ACHN (cell line): ENCODE measurements around the gene EDEM3.

ENCODE experiments used
- DNase-seq: peaks from one replicate; pipeline ENCODE4 v3.0.0-alpha.2; 2015
- in situ Hi-C: cut with HindIII; loops from 2 replicates; pipeline ENCODE4 v1.10.0; 2017; ENCODE audit warnings: low sequenced_read_pairs, low pct_ligation_motif_present, low pct_unique_long_range_greater_than_20kb

Gene EDEM3

GRCh38 chr1:184747089-184747955 is 7.3 kb downstream of the EDEM3 start:
- DNase-seq: no peak
- in situ Hi-C loops: no loop called here

- DNase-seq: no peak
- in situ Hi-C loops: no loop called here
These were observed 8.6 kb downstream of the EDEM3 start for GRCh38 chr1:184745929-184746638.

- in situ Hi-C loops: no loop called here
- DNase-seq: no peak
These were observed 9.5 kb downstream of the EDEM3 start for GRCh38 chr1:184745110-184745509.

- DNase-seq: no peak
- in situ Hi-C loops: no loop called here
These were observed 11.4 kb downstream of the EDEM3 start for GRCh38 chr1:184743062-184743756.

- in situ Hi-C loops: no loop called here
- DNase-seq: no peak
These were observed 14.3 kb downstream of the EDEM3 start for GRCh38 chr1:184740344-184740743.

- in situ Hi-C loops: no loop called here
- DNase-seq: no peak
These were observed 14.9 kb downstream of the EDEM3 start for GRCh38 chr1:184739796-184740195.

GRCh38 chr1:184739070-184739469 is 15.6 kb downstream of the EDEM3 start:
- in situ Hi-C loops: no loop called here
- DNase-seq: no peak

GRCh38 chr1:184734980-184735379 is 19.7 kb downstream of the EDEM3 start:
- in situ Hi-C loops: no loop called here
- no peak for DNase-seq

GRCh38 chr1:184724843-184725242 is 29.8 kb downstream of the EDEM3 start:
- no peak for DNase-seq
- in situ Hi-C loops: no loop called here

- DNase-seq: no peak
- in situ Hi-C loops: no loop called here
These were observed 38.5 kb downstream of the EDEM3 start for GRCh38 chr1:184716158-184716557.

GRCh38 chr1:184709418-184709817 is 45.2 kb downstream of the EDEM3 start:
- in situ Hi-C loops: no loop called here

GRCh38 chr1:184708084-184708676 is 46.5 kb downstream of the EDEM3 start:
- in situ Hi-C loops: no loop called here
- DNase-seq: no peak

More at GRCh38 chr1:184709418-184709817, 45.2 kb downstream of the EDEM3 start:
- no peak for DNase-seq

- DNase-seq: no peak
- in situ Hi-C loops: no loop called here
These were observed 49.4 kb downstream of the EDEM3 start for GRCh38 chr1:184705271-184705670.

- in situ Hi-C loops: no loop called here
- DNase-seq: no peak
These were observed 52.8 kb downstream of the EDEM3 start for GRCh38 chr1:184701816-184702215.

GRCh38 chr1:184698969-184699368 is 55.7 kb downstream of the EDEM3 start:
- in situ Hi-C loops: no loop called here
- DNase-seq: no peak

GRCh38 chr1:184698016-184698415 is 56.6 kb downstream of the EDEM3 start:
- DNase-seq: no peak
- in situ Hi-C loops: no loop called here

- in situ Hi-C loops: no loop called here
- DNase-seq: no peak
These were observed 58.3 kb downstream of the EDEM3 start for GRCh38 chr1:184696403-184696802.

- in situ Hi-C loops: no loop called here
These were observed 59.6 kb downstream of the EDEM3 start for GRCh38 chr1:184695023-184695422.

GRCh38 chr1:184693011-184693410 is 61.6 kb downstream of the EDEM3 start:
- DNase-seq: no peak
- in situ Hi-C loops: no loop called here

More at GRCh38 chr1:184695023-184695422, 59.6 kb downstream of the EDEM3 start:
- DNase-seq: no peak
